Measurements from ENCODE around the gene TSPAN12.

GRCh38 chr7:120794106-120794729 lies 63.7 kb downstream of the TSPAN12 start:
- TF ChIP-seq SRF (IDR thresholded peaks at IDR 0.05; ENCODE audit: low read depth) (no peak), EZH2 (IDR thresholded peaks at IDR 0.05) (no peak), CTCF (IDR thresholded peaks at IDR 0.05 in 2 of 3, conservative IDR thresholded peaks at IDR 0.05 in 1 of 3; ENCODE audit: borderline replicate concordance in 1 of 3, insufficient read depth in 1 of 3, low read depth in 2 of 3, low read length in 2 of 3) (no peak), YY1 (IDR thresholded peaks at IDR 0.05; ENCODE audit: extremely low read depth, insufficient replicate concordance, low read depth, low read length) (no peak), EZH2phosphoT487 (IDR thresholded peaks at IDR 0.05; ENCODE audit: borderline replicate concordance) (no peak), RAD21 (IDR thresholded peaks at IDR 0.05; ENCODE audit: low read depth) (no peak), POLR2A (IDR thresholded peaks at IDR 0.05; ENCODE audit: borderline replicate concordance, extremely low read depth, insufficient read depth, insufficient read length) (no peak), POLR2AphosphoS5 (IDR thresholded peaks at IDR 0.05; ENCODE audit: low read depth, low read length) (no peak)
- TF ChIP-seq, protein P1, sequence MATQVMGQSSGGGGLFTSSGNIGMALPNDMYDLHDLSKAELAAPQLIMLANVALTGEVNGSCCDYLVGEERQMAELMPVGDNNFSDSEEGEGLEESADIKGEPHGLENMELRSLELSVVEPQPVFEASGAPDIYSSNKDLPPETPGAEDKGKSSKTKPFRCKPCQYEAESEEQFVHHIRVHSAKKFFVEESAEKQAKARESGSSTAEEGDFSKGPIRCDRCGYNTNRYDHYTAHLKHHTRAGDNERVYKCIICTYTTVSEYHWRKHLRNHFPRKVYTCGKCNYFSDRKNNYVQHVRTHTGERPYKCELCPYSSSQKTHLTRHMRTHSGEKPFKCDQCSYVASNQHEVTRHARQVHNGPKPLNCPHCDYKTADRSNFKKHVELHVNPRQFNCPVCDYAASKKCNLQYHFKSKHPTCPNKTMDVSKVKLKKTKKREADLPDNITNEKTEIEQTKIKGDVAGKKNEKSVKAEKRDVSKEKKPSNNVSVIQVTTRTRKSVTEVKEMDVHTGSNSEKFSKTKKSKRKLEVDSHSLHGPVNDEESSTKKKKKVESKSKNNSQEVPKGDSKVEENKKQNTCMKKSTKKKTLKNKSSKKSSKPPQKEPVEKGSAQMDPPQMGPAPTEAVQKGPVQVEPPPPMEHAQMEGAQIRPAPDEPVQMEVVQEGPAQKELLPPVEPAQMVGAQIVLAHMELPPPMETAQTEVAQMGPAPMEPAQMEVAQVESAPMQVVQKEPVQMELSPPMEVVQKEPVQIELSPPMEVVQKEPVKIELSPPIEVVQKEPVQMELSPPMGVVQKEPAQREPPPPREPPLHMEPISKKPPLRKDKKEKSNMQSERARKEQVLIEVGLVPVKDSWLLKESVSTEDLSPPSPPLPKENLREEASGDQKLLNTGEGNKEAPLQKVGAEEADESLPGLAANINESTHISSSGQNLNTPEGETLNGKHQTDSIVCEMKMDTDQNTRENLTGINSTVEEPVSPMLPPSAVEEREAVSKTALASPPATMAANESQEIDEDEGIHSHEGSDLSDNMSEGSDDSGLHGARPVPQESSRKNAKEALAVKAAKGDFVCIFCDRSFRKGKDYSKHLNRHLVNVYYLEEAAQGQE (IDR thresholded peaks at IDR 0.05; ENCODE audit: low read depth) = no peak
